A172 (cell line): Measurements from ENCODE around the gene TTC33. TPM values are rescaled to one million over a fixed set of nuclear protein-coding genes. Genes with fewer than 3 reads are reported as not detected.
A peak's percentile ranks its signal among the peaks of the same experiment; 100 is the strongest.
"Not testable (repeated sequence)": the region's sequence is repeated elsewhere in the genome, so short reads cannot be mapped to it uniquely, and the experiment has no call there.

Experiments
- DNase-seq: peaks from one replicate; pipeline ENCODE4 v3.0.0-alpha.2; 2015; ENCODE audit warnings: low spot score
- total RNA-seq: library from RNA; depleted of rRNA; stranded (reverse); fragments of >200 nt; shearing (Covaris generic); gene quantifications from 2 replicates; pipeline ENCODE4 v1.2.3, GENCODE V29; 2014

TTC33 gene
- total RNA-seq, 1 experiment from 2014 or later, result 24.4 TPM

GRCh38 chr5:40654377-40654991, 101.3 kb downstream of the TTC33 start:
- no peak for DNase-seq

- no peak for DNase-seq
These were observed 102.3 kb downstream of the TTC33 start for GRCh38 chr5:40653221-40654022.

- no peak for DNase-seq
These were observed 103.1 kb downstream of the TTC33 start for GRCh38 chr5:40652441-40653220.

GRCh38 chr5:40651201-40651600, 104.6 kb downstream of the TTC33 start:
- no peak for DNase-seq

GRCh38 chr5:40649463-40650030, 106.2 kb downstream of the TTC33 start:
- no peak for DNase-seq

- no peak for DNase-seq
These were observed 107.6 kb downstream of the TTC33 start for GRCh38 chr5:40648150-40648549.

GRCh38 chr5:40646266-40646665, 109.5 kb downstream of the TTC33 start:
- DNase-seq, result peak; percentile 10

GRCh38 chr5:40639531-40639930, 116.2 kb downstream of the TTC33 start:
- not testable (repeated sequence) for DNase-seq

GRCh38 chr5:40634593-40634992, 121.2 kb downstream of the TTC33 start:
- DNase-seq, result no peak

- DNase-seq, result no peak
These were observed 121.6 kb downstream of the TTC33 start for GRCh38 chr5:40634154-40634553.

GRCh38 chr5:40631236-40631635, 124.5 kb downstream of the TTC33 start:
- DNase-seq, result no peak

- no peak for DNase-seq
These were observed 125.6 kb downstream of the TTC33 start for GRCh38 chr5:40630126-40630525.

GRCh38 chr5:40628407-40628806, 127.4 kb downstream of the TTC33 start:
- DNase-seq, result no peak

- DNase-seq, result no peak
These were observed 128.1 kb downstream of the TTC33 start for GRCh38 chr5:40627706-40628105.

GRCh38 chr5:40626801-40627200, 129.0 kb downstream of the TTC33 start:
- DNase-seq, result no peak

GRCh38 chr5:40623480-40624420, 132.0 kb downstream of the TTC33 start:
- DNase-seq, result no peak

- DNase-seq, result peak; percentile 28
These were observed 133.1 kb downstream of the TTC33 start for GRCh38 chr5:40622463-40623252.

GRCh38 chr5:40619421-40619820, 136.3 kb downstream of the TTC33 start:
- DNase-seq, result peak; percentile 45

GRCh38 chr5:40618926-40619325, 136.8 kb downstream of the TTC33 start:
- DNase-seq, result no peak

- no peak for DNase-seq
These were observed 139.0 kb downstream of the TTC33 start for GRCh38 chr5:40616781-40617180.
